NOMO-1 treated with dmso at 0.1 percent for 144 hours (cell line): Measurements from ENCODE around the gene FAM20C.
A peak's percentile ranks its signal among the peaks of the same experiment; 100 is the strongest.

ENCODE experiments used
- DNase-seq: peaks from one replicate; lab custom pipeline; 2025; ENCODE audit not compliant: unreplicated experiment; lab: John Stamatoyannopoulos, UW

The FAM20C gene

GRCh38 chr7:207418-208129 lies 15.2 kb downstream of the FAM20C start:
- no peak for DNase-seq

DNA sequence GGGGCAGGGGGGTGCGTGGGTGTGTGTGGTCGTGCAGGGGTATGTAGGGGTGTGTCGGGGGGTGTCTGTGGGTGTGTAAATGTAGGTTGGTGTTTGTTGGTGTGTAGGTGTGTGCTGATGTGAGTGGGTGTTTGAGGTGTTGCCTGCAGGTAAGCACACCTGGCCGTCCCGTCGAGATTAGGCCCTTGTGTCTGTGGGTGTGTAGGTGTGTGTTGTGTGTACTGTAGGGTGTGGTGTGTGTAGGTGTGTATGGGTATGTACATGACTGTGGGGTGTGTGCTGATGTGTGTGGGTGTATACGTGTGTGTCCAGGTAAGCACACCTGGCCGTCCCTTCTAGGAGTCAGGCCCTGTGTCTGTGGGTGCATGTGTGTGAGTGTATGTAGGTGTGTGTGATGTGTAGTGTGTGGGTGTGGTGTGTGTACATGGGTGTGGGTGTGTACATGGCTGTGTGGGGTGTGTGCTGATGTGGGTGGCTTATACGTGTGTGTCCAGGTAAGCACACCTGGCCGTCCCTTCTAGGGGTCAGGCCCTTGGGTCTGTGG lies 15.8 kb downstream of the FAM20C start:
- no peak for DNase-seq

- no peak for DNase-seq
Observed at GRCh38 chr7:208816-209215, 16.4 kb downstream of the FAM20C start.

DNA sequence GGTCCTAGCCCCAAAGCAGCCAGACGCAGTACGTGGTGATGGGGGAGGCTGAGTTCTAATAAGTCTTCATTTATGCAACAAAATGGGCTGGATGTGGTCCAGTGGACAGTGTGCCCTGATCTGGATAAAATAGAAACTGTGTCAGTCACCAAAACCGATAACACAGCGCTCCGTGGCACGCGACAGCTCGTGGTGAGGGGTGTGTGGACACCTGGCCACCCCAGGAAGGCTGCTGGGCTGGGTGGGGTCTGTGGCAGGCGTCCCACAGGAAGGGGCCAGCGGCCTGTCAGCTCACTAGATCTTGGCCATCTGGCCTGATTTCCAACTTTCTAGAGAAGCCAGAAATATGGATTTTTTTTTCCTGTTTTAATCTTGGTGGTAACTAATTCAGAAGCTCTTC lies 17.0 kb downstream of the FAM20C start:
- DNase-seq, result no peak

DNA sequence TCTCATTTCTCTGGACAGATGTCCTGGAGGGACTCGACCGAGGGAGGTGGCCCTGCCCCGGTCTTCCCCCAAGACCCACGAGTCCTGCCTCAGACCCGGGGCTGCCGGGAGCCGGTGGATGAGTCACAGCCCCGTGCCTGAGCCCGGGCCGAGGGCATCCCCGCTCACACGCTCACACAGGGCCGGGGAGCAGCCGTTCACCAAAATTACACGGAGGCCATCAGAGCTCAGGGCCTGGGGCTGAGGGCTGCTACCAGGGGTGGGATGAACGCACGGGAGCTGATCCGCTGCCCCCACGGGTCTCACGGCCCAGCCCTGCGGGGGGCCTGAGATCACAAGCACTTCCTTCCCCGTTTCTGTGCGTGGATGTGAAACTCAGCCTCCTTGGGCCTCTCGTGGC lies 17.5 kb downstream of the FAM20C start:
- DNase-seq, result no peak

DNA sequence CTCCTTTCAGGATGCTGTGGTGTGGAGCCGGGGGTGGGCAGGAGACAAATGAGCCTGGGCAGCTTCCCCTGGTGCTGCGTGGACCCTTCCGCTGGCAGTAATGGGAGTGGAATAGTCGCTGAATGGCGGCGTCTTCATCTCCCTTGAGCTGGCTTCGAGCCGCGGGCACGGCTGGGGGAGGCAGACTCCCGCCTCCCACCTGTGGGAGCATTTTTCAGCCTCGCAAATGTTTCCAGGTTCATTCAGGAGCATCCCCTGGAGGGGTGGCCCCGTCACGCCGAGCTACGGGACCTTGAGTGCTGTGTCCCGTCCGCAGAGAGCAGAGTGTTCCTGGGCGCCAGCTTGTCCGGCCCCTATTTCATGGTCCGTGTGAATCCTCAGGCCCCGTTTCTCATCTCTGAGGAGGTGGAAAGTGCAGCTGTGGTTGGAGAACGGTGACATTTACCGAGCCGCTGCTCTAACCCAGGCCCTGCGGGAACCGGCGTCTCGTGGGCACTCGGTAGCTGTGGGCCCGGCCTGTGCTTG lies 18.1 kb downstream of the FAM20C start:
- no peak for DNase-seq

DNA sequence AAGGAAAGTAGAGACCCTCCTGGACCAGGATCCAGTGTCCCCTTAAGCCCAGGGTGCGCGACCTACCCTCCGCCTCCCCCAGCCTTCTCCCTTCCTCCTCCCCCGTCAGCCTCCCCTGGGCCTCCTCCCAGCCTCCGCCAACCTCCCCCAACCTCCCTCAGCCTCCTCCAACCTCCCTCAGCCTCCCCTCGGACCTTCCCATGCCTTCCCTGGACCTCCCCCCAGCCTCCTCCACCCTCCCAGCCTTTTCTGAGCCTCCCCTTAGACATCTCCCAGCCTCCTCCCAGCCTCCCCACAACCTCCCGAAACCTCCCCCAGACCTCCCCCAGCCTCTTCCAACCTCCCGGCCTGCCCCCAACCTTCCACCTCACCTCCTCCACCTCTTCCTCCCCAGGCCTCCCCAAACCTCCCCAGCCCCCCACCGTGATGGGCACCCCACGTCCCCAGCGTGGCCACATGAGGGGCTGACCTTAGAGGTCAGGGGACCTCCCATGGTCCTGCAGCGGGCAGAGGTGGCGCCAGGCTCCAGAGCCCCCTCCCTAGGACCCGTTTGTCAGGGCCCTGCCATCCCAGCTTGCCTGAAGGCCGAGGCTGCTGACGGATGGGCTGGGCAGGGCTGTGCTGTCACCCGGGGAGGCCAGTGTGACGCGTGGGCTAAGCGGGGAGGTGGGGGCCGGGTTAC lies 18.8 kb downstream of the FAM20C start:
- DNase-seq, result no peak

- DNase-seq, result no peak
Observed at GRCh38 chr7:211715-212058, 19.3 kb downstream of the FAM20C start.

- DNase-seq, result no peak
Observed at GRCh38 chr7:212754-213153, 20.4 kb downstream of the FAM20C start.

GRCh38 chr7:213324-213993 lies 21.1 kb downstream of the FAM20C start:
- peak; percentile 80 for DNase-seq

- DNase-seq, result no peak
Observed at GRCh38 chr7:214410-215212, 22.2 kb downstream of the FAM20C start.

GRCh38 chr7:216360-217300 lies 24.3 kb downstream of the FAM20C start:
- DNase-seq, result no peak

GRCh38 chr7:217781-218180 lies 25.4 kb downstream of the FAM20C start:
- DNase-seq, result no peak

DNA sequence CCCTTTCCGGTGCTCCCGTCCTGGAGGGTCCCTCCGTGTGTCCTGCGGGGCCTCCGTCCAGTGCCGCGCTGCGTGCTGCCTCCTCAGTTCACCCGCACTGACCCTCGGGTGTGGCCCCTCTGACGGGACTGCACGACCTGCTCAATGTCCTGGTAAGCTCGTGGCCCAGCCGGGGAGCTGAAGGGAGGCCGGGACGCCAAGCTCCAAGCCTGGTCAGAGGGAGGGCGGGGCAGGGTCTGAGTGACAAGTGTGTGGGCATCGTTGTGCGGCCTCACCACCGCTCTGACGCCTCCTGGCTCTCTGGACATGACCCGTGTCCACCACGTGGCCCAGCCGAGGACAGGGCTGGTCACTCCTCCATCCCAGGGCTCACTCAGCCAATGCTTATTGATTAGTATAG lies 25.9 kb downstream of the FAM20C start:
- DNase-seq, result no peak

- no peak for DNase-seq
Observed at GRCh38 chr7:218896-219580, 26.7 kb downstream of the FAM20C start.

DNA sequence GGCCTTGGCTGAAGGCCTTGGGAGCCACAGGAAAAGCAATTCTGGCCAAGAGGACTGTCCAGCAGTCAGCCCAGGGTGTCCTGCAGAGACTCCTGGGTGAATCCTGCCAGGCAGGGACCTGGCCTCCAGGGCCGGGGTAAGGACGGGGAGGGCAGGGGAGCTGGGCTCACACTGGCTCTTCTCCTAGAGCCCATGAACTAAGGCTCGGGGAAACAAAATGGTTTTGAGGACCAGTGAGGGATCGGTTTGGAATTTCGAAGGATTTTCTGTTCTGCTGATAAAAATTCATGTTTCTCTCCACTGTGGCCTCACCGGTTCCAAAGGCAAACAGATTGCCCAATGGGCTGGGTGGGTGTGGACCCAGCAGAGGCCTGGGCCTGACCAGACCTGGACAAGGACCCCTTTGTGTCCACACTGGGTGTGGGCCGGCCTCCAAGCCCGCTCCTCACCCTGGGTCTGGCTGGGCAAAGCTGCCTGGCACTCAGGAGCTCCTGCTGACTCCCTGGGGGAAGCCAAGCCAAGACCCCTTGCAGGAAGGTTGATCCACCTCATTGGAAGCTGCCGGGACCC lies 27.3 kb downstream of the FAM20C start:
- DNase-seq, result no peak

- DNase-seq, result no peak
Observed at GRCh38 chr7:220151-220841, 27.9 kb downstream of the FAM20C start.

- no peak for DNase-seq
Observed at GRCh38 chr7:221978-222715, 29.8 kb downstream of the FAM20C start.
